Measurements from ENCODE around the gene IFIH1.

The IFIH1 gene

DNA sequence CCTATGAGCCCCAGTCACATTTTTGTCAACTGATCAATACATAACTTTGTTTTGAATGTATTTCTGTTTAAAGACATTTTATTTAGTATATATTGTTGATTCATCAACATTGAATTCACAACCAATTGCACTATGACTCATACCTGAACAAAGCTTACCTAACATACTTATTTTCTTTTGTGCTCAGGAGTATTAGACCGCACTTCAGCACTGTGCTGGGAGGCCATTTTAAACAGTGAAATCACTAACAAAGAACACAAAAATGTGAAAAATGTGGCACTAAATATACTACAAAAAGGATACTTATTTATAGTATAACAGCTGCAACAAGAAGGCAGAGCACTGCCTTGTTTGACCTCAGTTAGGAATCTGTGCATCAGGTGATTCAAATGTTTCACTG lies 12.4 kb upstream of the IFIH1 start (continued):
- TF ChIP-seq, protein P1, sequence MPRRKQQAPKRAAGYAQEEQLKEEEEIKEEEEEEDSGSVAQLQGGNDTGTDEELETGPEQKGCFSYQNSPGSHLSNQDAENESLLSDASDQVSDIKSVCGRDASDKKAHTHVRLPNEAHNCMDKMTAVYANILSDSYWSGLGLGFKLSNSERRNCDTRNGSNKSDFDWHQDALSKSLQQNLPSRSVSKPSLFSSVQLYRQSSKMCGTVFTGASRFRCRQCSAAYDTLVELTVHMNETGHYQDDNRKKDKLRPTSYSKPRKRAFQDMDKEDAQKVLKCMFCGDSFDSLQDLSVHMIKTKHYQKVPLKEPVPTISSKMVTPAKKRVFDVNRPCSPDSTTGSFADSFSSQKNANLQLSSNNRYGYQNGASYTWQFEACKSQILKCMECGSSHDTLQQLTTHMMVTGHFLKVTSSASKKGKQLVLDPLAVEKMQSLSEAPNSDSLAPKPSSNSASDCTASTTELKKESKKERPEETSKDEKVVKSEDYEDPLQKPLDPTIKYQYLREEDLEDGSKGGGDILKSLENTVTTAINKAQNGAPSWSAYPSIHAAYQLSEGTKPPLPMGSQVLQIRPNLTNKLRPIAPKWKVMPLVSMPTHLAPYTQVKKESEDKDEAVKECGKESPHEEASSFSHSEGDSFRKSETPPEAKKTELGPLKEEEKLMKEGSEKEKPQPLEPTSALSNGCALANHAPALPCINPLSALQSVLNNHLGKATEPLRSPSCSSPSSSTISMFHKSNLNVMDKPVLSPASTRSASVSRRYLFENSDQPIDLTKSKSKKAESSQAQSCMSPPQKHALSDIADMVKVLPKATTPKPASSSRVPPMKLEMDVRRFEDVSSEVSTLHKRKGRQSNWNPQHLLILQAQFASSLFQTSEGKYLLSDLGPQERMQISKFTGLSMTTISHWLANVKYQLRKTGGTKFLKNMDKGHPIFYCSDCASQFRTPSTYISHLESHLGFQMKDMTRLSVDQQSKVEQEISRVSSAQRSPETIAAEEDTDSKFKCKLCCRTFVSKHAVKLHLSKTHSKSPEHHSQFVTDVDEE (CRISPR knock-in tag; IDR thresholded peaks at IDR 0.05) = no peak
- no peak for TF ChIP-seq RARB (CRISPR knock-in tag; IDR thresholded peaks at IDR 0.05)
- no peak for TF ChIP-seq OSR1 (CRISPR knock-in tag; IDR thresholded peaks at IDR 0.05)

DNA sequence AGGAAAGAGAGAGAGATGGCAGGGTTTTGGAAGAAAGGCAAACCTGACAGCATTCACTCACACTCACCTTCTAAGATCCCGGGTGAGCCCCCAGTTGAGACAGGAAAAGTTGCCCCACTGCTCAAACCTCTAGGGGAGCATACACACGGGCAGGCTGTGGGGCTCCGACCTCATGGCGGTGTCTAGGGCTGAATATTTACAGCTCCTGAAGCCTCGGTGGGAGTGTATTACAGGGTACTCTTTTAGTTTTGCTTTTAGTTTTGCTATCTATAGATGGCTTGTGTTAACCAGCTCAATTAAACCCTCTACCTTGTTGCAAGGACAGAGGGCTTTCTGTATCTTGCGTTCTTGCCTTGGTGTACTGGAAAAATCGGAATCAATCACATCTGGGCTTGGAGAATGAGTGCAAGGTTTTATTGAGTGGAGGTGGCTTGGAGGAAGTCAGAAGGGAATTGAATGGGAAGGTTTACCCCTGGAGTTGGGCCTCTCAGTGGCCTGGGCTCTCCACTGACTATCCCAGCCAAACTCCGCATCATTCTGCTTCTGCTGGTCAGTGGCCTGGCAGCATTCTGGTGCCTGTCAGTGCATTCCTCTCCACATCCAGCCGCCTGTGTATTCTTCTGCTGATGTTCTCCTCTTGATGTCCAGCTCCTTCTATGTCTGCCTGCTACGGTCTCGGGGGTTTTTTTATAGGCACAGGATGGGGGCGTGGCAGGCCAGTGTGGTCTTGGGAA lies 10.1 kb upstream of the IFIH1 start:
- TF ChIP-seq ZNF8 (CRISPR knock-in tag; IDR thresholded peaks at IDR 0.05) (no peak), BACH2 (CRISPR knock-in tag; IDR thresholded peaks at IDR 0.05; ENCODE audit: borderline replicate concordance) (no peak), ARNTL (CRISPR knock-in tag; IDR thresholded peaks at IDR 0.05; ENCODE audit: borderline replicate concordance, low read depth) (no peak), ZFP30 (CRISPR knock-in tag; IDR thresholded peaks at IDR 0.05) (no peak), OSR1 (CRISPR knock-in tag; IDR thresholded peaks at IDR 0.05) (no peak), ESRRG (CRISPR knock-in tag; IDR thresholded peaks at IDR 0.05) (no peak), PPARA (CRISPR knock-in tag; IDR thresholded peaks at IDR 0.05; ENCODE audit: borderline replicate concordance) (no peak), ZC3H10 (CRISPR knock-in tag; IDR thresholded peaks at IDR 0.05) (no peak), ZNF565 (CRISPR knock-in tag; conservative IDR thresholded peaks at IDR 0.05; ENCODE audit: low read depth) (no peak), TOX (CRISPR knock-in tag; IDR thresholded peaks at IDR 0.05; ENCODE audit: borderline replicate concordance) (no peak), ISL1 (CRISPR knock-in tag; IDR thresholded peaks at IDR 0.05) (no peak), CSDC2 (CRISPR knock-in tag; IDR thresholded peaks at IDR 0.05) (no peak), GLIS3 (CRISPR knock-in tag; IDR thresholded peaks at IDR 0.05) (no peak), RARB (CRISPR knock-in tag; IDR thresholded peaks at IDR 0.05) (no peak), TCF4 (CRISPR knock-in tag; IDR thresholded peaks at IDR 0.05; ENCODE audit: borderline replicate concordance) (no peak), SNAI2 (CRISPR knock-in tag; IDR thresholded peaks at IDR 0.05) (no peak)
- TF ChIP-seq, protein P2, sequence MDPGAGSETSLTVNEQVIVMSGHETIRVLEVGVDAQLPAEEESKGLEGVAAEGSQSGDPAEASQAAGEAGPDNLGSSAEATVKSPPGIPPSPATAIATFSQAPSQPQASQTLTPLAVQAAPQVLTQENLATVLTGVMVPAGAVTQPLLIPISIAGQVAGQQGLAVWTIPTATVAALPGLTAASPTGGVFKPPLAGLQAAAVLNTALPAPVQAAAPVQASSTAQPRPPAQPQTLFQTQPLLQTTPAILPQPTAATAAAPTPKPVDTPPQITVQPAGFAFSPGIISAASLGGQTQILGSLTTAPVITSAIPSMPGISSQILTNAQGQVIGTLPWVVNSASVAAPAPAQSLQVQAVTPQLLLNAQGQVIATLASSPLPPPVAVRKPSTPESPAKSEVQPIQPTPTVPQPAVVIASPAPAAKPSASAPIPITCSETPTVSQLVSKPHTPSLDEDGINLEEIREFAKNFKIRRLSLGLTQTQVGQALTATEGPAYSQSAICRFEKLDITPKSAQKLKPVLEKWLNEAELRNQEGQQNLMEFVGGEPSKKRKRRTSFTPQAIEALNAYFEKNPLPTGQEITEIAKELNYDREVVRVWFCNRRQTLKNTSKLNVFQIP (CRISPR knock-in tag; IDR thresholded peaks at IDR 0.05; ENCODE audit: borderline replicate concordance, low read depth) = no peak
- TF ChIP-seq, protein P1 (CRISPR knock-in tag; IDR thresholded peaks at IDR 0.05) = no peak
- TF ChIP-seq, protein P3, sequence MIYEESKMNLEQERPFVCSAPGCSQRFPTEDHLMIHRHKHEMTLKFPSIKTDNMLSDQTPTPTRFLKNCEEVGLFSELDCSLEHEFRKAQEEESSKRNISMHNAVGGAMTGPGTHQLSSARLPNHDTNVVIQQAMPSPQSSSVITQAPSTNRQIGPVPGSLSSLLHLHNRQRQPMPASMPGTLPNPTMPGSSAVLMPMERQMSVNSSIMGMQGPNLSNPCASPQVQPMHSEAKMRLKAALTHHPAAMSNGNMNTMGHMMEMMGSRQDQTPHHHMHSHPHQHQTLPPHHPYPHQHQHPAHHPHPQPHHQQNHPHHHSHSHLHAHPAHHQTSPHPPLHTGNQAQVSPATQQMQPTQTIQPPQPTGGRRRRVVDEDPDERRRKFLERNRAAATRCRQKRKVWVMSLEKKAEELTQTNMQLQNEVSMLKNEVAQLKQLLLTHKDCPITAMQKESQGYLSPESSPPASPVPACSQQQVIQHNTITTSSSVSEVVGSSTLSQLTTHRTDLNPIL (CRISPR knock-in tag; IDR thresholded peaks at IDR 0.05; ENCODE audit: low read depth) = no peak
- TF ChIP-seq, protein P4, sequence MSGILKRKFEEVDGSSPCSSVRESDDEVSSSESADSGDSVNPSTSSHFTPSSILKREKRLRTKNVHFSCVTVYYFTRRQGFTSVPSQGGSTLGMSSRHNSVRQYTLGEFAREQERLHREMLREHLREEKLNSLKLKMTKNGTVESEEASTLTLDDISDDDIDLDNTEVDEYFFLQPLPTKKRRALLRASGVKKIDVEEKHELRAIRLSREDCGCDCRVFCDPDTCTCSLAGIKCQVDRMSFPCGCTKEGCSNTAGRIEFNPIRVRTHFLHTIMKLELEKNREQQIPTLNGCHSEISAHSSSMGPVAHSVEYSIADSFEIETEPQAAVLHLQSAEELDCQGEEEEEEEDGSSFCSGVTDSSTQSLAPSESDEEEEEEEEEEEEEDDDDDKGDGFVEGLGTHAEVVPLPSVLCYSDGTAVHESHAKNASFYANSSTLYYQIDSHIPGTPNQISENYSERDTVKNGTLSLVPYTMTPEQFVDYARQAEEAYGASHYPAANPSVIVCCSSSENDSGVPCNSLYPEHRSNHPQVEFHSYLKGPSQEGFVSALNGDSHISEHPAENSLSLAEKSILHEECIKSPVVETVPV (CRISPR knock-in tag; IDR thresholded peaks at IDR 0.05) = no peak
- no peak for ATAC-seq

DNA sequence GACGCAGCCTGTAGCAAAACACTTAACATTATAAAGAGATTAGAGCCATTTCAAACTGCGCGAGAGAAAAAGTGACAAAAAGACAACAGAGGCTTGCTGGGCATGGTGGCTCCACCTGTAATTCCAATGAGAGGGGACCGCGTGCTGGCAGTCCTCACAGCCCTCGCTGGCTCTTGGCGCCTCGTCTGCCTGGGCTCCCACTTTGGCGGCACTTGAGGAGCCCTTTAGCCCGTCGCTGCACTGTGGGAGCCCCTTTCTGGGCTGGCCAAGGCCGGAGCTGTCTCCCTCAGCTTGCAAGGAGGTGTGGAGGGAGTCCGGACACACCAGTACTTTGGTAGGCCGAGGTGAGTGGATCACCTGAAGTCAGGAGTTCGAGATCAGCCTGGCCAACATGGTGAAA lies 9.3 kb upstream of the IFIH1 start:
- TF ChIP-seq OSR1 (CRISPR knock-in tag; IDR thresholded peaks at IDR 0.05) (no peak), ZFP3 (CRISPR knock-in tag; IDR thresholded peaks at IDR 0.05) (no peak), ZNF565 (CRISPR knock-in tag; conservative IDR thresholded peaks at IDR 0.05; ENCODE audit: low read depth) (no peak), PPARA (CRISPR knock-in tag; IDR thresholded peaks at IDR 0.05; ENCODE audit: borderline replicate concordance) (no peak), ISL1 (CRISPR knock-in tag; IDR thresholded peaks at IDR 0.05) (no peak), ZC3H10 (CRISPR knock-in tag; IDR thresholded peaks at IDR 0.05) (no peak), ZFP30 (CRISPR knock-in tag; IDR thresholded peaks at IDR 0.05) (no peak), ESRRG (CRISPR knock-in tag; IDR thresholded peaks at IDR 0.05) (no peak)
- TF ChIP-seq, protein P3 (CRISPR knock-in tag; IDR thresholded peaks at IDR 0.05; ENCODE audit: low read depth) = no peak
- TF ChIP-seq, protein P4 (CRISPR knock-in tag; IDR thresholded peaks at IDR 0.05) = no peak
- no peak for ATAC-seq
